Measurements from ENCODE around the gene PIP4K2C. TPM values are rescaled to one million over a fixed set of nuclear protein-coding genes. Genes with fewer than 3 reads are reported as not detected.

The PIP4K2C gene
- 5.9 and 13.3 TPM in 2 replicates for total RNA-seq (ENCODE audit: low replicate concordance)

GRCh38 chr12:57590864-57591781 lies at the start of gene PIP4K2C:
Gene PIP4K2C, plus strand, starts transcription at chr12:57591192. Its CDS starts 98 bp downstream, at chr12:57591290.

GRCh38 chr12:57546438-57547287 lies 44.3 kb upstream of the PIP4K2C start, which contains the start of gene DCTN2:
Gene DCTN2, minus strand, starts transcription at chr12:57547192. Its CDS starts 129 bp downstream, at chr12:57547063.

GRCh38 chr12:57549909-57550640 lies 40.9 kb upstream of the PIP4K2C start, which contains the start of gene KIF5A:
Gene KIF5A, plus strand, starts transcription at chr12:57550044. Its CDS starts 228 bp downstream, at chr12:57550272.

GRCh38 chr12:57604454-57604991 lies 13.5 kb downstream of the PIP4K2C start, which contains the start of gene DTX3:
Gene DTX3, plus strand, starts transcription at chr12:57604824. Its CDS starts 1,694 bp downstream, at chr12:57606518.

GRCh38 chr12:57611108-57611826 lies 20.3 kb downstream of the PIP4K2C start, which contains the start of gene ARHGEF25:
Gene ARHGEF25, plus strand, starts transcription at chr12:57611435. Its CDS starts 460 bp downstream, at chr12:57611895.

GRCh38 chr12:57632958-57633840 lies 42.2 kb downstream of the PIP4K2C start, which contains the start of gene B4GALNT1:
Gene B4GALNT1, minus strand, starts transcription at chr12:57633201. Its CDS starts 1,069 bp downstream, at chr12:57632132.

Other genes starting within 250 kb of the PIP4K2C start
- 5.7 and 6.4 TPM in 2 replicates for gene R3HDM2, start 160.1 kb upstream of the PIP4K2C start, total RNA-seq (ENCODE audit: low replicate concordance)
- gene INHBC, start 156.4 kb upstream of the PIP4K2C start, total RNA-seq (ENCODE audit: low replicate concordance) = not detected in 2 replicates
- gene INHBE, start 135.9 kb upstream of the PIP4K2C start, total RNA-seq (ENCODE audit: low replicate concordance) = 1.3 and 2.5 TPM in 2 replicates
- 0.23 and 0.38 TPM in 2 replicates for gene GLI1, start 131.4 kb upstream of the PIP4K2C start, total RNA-seq (ENCODE audit: low replicate concordance)
- gene ARHGAP9, start 111.3 kb upstream of the PIP4K2C start, total RNA-seq (ENCODE audit: low replicate concordance) = 0.30 TPM in 1 of 2 replicates, not detected in the other
- 146 and 254 TPM in 2 replicates for gene MARS1, start 103.1 kb upstream of the PIP4K2C start, total RNA-seq (ENCODE audit: low replicate concordance)
- 44.0 and 89.6 TPM in 2 replicates for gene DDIT3, start 70.7 kb upstream of the PIP4K2C start, total RNA-seq (ENCODE audit: low replicate concordance)
- 2.9 and 4.0 TPM in 2 replicates for gene MBD6, start 68.4 kb upstream of the PIP4K2C start, total RNA-seq (ENCODE audit: low replicate concordance)
- gene DCTN2, start 44.0 kb upstream of the PIP4K2C start, total RNA-seq (ENCODE audit: low replicate concordance) = 57.0 and 81.7 TPM in 2 replicates
- gene KIF5A, start 41.1 kb upstream of the PIP4K2C start, total RNA-seq (ENCODE audit: low replicate concordance) = 0.15 and 0.23 TPM in 2 replicates
- gene DTX3, start 13.6 kb downstream of the PIP4K2C start, total RNA-seq (ENCODE audit: low replicate concordance) = 6.4 and 8.5 TPM in 2 replicates
- 17.0 and 23.8 TPM in 2 replicates for gene ARHGEF25, start 20.2 kb downstream of the PIP4K2C start, total RNA-seq (ENCODE audit: low replicate concordance)
- 1.3 and 5.6 TPM in 2 replicates for gene B4GALNT1, start 42.0 kb downstream of the PIP4K2C start, total RNA-seq (ENCODE audit: low replicate concordance)
- 233 and 545 TPM in 2 replicates for gene OS9, start 102.9 kb downstream of the PIP4K2C start, total RNA-seq (ENCODE audit: low replicate concordance)
- gene AGAP2, start 147.6 kb downstream of the PIP4K2C start, total RNA-seq (ENCODE audit: low replicate concordance) = 0.23 and 0.30 TPM in 2 replicates
- 59.8 and 69.0 TPM in 2 replicates for gene TSPAN31, start 153.8 kb downstream of the PIP4K2C start, total RNA-seq (ENCODE audit: low replicate concordance)
- 177 and 178 TPM in 2 replicates for gene CDK4, start 161.1 kb downstream of the PIP4K2C start, total RNA-seq (ENCODE audit: low replicate concordance)
- gene MARCHF9, start 163.9 kb downstream of the PIP4K2C start, total RNA-seq (ENCODE audit: low replicate concordance) = 3.4 and 4.7 TPM in 2 replicates
- 0.68 TPM in 1 of 2 replicates, not detected in the other for gene CYP27B1, start 175.9 kb downstream of the PIP4K2C start, total RNA-seq (ENCODE audit: low replicate concordance)
- 5.0 and 7.0 TPM in 2 replicates for gene METTL1, start 180.9 kb downstream of the PIP4K2C start, total RNA-seq (ENCODE audit: low replicate concordance)
- gene EEF1AKMT3, start 181.4 kb downstream of the PIP4K2C start, total RNA-seq (ENCODE audit: low replicate concordance) = 7.8 and 8.5 TPM in 2 replicates
- gene TSFM, start 191.6 kb downstream of the PIP4K2C start, total RNA-seq (ENCODE audit: low replicate concordance) = 6.7 and 16.8 TPM in 2 replicates
- 1.4 and 11.6 TPM in 2 replicates for gene AVIL, start 227.5 kb downstream of the PIP4K2C start, total RNA-seq (ENCODE audit: low replicate concordance)

Data from smooth muscle cell of the coronary artery (primary cell).